Lower leg skin (tissue), 3 donors: ENCODE measurements around the gene DNMBP.

Experiments
- CTCF ChIP-seq, 3 donors: fragments of 450-650 bp; IDR thresholded peaks; one replicate each; pipeline ENCODE4 v1.5.1; 2016; ENCODE audit warnings: antibody characterized with exemption in 3 of 3, mild to moderate bottlenecking in 3 of 3, moderate library complexity in 2 of 3
- POLR2A ChIP-seq, 2 donors: fragments of 450-650 bp; IDR thresholded peaks; one replicate each; pipeline ENCODE4 v1.6.1; 2016 to 2017; ENCODE audit warnings: antibody characterized with exemption in 2 of 2, mild to moderate bottlenecking in 1 of 2, moderate library complexity in 1 of 2

GRCh38 chr10:99850021-99850766 is 159.6 kb downstream of the DNMBP start:
- TF ChIP-seq CTCF (IDR thresholded peaks at IDR 0.05) (no peak), POLR2A (IDR thresholded peaks at IDR 0.05) (no peak)
